HG02588 (cell line): Measurements from ENCODE around the gene PIP5K1B.

Experiments used
- ATAC-seq: cut with Tn5 transposase; IDR thresholded peaks from one replicate; pipeline ENCODE4 v1.9.1; 2021; ENCODE audit warnings: mild to moderate bottlenecking, moderate library complexity; ENCODE audit not compliant: unreplicated experiment

PIP5K1B gene

GRCh38 chr9:68707801-68708488, 2.9 kb downstream of the PIP5K1B start:
- ATAC-seq: no peak

- no peak for ATAC-seq
Observed at GRCh38 chr9:68708513-68708912, 3.5 kb downstream of the PIP5K1B start.

DNA sequence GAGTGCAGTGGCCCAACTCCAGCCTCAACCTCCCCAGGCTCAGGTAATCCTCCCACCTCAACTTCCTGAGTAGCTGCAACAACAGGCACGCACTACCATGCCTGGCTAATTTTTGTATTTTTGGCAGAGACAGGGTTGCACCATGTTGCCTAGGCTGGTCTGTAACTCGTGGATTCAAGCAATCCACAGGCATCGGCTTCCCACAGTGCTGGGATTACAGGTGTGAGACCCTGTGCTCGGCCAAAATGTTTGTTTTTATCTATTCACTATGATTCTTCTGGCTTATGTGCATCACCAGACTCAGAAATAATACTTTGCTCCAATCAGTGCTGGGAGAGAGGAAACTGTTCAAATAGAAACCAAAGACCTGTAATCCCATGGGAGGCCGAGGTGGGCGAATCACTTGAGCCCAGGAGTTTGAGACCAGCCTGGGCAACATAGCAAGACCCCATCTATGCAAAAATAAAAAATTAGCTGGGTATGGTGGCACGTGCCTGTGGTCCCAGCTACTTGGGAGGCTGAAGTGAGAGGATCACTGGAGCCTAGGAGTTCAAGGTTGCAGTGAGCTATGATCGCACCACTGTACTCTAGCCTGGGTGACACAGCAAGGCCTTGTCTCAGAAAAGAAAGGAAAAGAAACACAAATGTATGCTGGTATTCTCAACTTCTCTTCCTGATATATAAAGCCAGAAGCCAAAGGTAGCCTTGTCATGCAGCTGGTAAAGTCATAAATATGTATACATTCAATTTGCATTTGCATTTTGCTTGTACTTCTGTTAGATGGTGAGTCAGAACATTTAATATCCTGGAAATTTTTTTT, 4.5 kb downstream of the PIP5K1B start:
- no peak for ATAC-seq

- no peak for ATAC-seq
Observed at GRCh38 chr9:68710111-68710471, 5.1 kb downstream of the PIP5K1B start.

- ATAC-seq: no peak
Observed at GRCh38 chr9:68711281-68711680, 6.2 kb downstream of the PIP5K1B start.

DNA sequence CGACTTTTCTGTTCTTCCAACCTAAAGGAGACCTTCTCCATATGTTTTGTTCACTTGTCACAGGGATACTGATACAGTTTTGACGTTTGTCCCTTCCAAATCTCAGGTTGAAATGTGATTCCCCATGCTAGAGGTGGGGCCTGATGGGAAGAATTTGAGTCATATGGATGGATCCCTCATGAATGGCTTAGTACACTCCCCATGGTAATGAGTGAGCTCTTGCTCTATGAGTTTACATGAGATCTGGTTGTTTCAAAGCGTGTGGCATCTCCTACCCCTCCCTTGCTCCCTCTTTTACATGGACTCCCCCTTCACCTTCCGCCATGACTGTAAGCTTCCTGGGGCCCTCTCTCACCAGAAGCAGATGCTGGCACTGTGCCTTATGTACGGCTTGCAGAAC, 6.9 kb downstream of the PIP5K1B start:
- no peak for ATAC-seq

DNA sequence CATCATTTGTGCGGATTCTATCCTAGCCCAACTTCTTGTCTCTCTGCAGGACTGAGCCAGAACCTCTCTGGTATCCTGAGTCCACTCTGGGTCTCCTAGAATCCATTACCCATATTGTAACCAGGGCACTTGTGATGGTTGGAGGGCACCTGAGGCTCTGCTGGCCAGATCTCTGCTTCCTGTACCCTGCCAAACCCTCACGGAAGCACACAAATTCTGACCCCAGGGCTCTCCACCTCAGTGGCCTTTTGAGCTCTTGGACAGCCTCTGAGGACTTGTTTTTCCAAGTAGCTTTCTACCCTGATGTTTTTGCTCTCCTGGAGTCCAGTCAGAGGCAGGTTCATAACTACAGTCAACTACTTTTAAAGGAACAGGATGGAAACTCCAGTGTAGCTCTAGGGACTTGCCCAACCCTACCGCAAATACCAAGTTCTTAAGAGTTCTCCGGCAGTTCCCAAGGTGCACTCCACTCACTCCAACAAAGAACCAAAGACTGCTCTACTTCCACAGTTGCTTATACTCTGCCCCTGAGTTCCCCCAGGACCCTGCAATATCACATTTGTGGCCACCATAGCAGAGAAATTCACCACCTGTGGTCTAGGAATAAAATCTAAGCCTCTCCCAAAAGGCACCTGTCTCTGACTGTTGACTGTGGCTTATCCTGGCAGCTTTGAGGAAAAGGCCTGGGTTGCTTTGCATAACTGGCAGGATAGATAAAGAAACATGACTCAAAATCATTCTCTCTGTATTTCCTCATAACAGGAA, 9.6 kb downstream of the PIP5K1B start:
- ATAC-seq: no peak

GRCh38 chr9:68715181-68715456, 10.1 kb downstream of the PIP5K1B start:
- ATAC-seq: no peak

GRCh38 chr9:68717552-68718443, 12.8 kb downstream of the PIP5K1B start:
- ATAC-seq: no peak

DNA sequence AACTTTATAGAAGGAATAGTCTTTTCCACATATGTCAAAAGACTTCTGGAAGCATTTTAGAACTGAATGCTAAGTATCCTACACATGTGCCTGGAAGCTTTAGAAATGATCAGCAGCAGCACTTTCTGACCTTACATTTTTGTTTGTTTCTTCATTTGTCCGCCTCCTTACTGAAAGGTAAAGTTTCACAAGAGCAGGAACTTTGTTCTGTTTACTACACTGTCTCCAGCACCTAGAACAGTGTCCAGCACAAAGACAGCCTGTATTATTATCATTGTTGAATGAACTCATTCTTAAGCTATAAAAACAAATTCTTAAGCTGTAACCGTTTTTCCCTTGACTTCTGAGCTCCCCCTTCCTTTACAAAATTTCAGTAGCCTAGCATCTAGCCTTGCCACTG, 14.8 kb downstream of the PIP5K1B start:
- ATAC-seq: no peak

- ATAC-seq: no peak
Observed at GRCh38 chr9:68720656-68721313, 15.7 kb downstream of the PIP5K1B start.

- ATAC-seq: no peak
Observed at GRCh38 chr9:68721666-68722330, 16.8 kb downstream of the PIP5K1B start.

- ATAC-seq: no peak
Observed at GRCh38 chr9:68725070-68725469, 20.0 kb downstream of the PIP5K1B start.

GRCh38 chr9:68726489-68726888, 21.4 kb downstream of the PIP5K1B start:
- no peak for ATAC-seq

DNA sequence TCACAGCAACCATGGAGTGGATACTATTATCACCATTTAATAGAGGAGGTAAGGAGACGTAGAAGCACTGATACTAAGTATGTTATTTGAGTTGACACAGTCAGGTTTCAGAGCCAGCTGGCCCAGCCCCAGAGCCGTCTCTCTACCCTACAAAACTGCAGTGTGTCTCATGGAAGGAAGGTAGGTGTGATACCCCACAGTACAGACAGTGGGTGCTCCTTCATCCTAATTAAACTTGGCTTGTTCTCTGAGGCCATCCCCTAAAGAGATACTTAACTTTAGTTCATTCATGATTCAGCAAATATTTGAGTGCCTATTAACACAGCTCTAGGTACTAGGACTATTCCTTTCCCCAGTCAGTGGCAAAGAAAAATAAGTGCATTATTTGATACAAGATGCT, 22.6 kb downstream of the PIP5K1B start:
- no peak for ATAC-seq

GRCh38 chr9:68728731-68729130, 23.7 kb downstream of the PIP5K1B start:
- peak; percentile 80 for ATAC-seq

DNA sequence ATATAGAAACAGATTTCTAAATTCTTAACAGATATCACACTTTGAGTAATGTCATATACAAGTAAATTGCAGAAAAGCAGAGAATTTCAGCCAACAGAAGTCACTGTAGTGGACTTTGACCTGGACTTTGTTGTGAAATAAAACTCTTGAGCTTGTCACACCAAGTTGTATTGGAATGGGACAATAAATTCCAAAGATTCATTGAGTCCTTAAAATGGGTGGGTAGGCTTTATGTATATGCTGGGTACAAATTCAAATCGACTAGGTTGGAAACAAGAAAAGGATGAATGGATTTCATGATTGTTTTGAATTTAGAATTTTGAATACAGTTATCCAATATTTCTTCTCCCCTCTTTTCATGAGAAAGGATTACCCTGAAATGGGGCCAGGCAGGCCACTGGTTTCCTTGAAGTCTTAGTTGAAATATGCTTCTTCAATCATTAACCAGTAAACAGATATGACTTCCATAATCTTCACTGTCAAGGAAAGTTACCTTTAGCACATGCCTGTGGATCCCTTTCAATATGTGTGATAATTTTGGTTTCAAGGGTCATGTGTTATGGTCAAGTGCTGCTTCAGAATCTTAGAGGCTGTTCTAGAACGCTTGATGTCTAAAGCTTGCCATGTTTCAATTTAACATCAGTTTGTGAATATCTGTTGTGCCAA, 25.7 kb downstream of the PIP5K1B start:
- no peak for ATAC-seq

DNA sequence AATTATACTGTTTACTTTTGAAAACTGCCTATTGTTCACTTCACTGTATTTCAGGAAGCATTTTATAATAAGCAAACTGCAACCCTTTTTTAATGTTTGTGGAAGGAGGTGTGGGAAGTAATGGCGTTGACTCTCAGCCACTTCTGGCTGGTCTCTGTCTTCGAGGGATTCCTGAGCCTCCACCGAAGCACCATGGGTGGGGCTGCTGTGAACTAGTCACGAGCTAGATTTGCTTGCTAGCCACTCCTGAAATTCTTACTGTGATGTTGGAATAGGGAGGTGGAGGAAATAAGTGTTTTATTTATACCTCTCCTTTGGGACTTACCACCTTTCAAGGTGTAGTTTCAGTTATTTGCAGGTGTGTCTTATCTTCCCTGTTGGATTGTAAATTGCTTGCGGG, 26.8 kb downstream of the PIP5K1B start:
- no peak for ATAC-seq

GRCh38 chr9:68732405-68733020, 27.5 kb downstream of the PIP5K1B start:
- ATAC-seq: no peak
